Adrenal gland (tissue), 5 donors: ENCODE measurements around the gene JARID2.

Experiments
- POLR2A ChIP-seq, 2 donors: fragments of 450-650 bp; IDR thresholded peaks; one replicate each; pipeline ENCODE4 v1.6.1; 2017; ENCODE audit warnings: antibody characterized with exemption in 2 of 2, mild to moderate bottlenecking in 2 of 2, moderate library complexity in 1 of 2
- TF ChIP-seq, protein P1 (sequence below), 6 experiments: fragments of 450-650 bp in 4 of 6; fragments of 200-600 bp in 2 of 6; sonication (generic) in 1 of 6; IDR thresholded peaks; 1 replicate in 5 of 6; 2 replicates in 1 of 6; pipeline versions ENCODE4 v1.5.1 to v1.8.0; 2016 to 2021; ENCODE audit warnings: antibody characterized with exemption in 6 of 6, mild to moderate bottlenecking in 2 of 6, moderate library complexity in 1 of 6
- donor health status: DM: no; HTN: no; CAD: no.

DNA sequence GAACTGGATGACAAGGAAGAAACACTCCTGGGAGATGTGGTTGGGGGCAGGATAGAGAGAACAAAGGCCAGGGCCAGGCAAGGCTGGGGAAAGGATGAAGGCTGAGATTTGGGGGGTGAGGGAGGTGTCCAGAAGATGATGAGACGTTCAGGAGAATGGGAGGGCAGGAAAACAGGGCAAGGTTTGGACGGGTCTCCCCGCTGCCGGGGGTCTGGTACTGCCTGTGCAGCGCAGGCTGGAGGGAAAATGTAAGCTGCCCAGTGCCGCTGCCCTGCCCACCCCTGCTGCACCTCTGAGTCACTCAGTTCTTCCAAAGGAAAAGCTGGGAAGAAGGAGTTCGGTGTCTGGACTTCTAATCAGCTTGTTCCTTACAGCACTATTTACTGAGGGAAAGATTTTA lies 286.1 kb downstream of the JARID2 start:
- no peak for TF ChIP-seq POLR2A (IDR thresholded peaks at IDR 0.05)
- TF ChIP-seq, protein P1, sequence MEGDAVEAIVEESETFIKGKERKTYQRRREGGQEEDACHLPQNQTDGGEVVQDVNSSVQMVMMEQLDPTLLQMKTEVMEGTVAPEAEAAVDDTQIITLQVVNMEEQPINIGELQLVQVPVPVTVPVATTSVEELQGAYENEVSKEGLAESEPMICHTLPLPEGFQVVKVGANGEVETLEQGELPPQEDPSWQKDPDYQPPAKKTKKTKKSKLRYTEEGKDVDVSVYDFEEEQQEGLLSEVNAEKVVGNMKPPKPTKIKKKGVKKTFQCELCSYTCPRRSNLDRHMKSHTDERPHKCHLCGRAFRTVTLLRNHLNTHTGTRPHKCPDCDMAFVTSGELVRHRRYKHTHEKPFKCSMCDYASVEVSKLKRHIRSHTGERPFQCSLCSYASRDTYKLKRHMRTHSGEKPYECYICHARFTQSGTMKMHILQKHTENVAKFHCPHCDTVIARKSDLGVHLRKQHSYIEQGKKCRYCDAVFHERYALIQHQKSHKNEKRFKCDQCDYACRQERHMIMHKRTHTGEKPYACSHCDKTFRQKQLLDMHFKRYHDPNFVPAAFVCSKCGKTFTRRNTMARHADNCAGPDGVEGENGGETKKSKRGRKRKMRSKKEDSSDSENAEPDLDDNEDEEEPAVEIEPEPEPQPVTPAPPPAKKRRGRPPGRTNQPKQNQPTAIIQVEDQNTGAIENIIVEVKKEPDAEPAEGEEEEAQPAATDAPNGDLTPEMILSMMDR (IDR thresholded peaks at IDR 0.05): no peak
